Neural progenitor cell (in vitro differentiated cells): ENCODE data around the gene KLHL12. TPM values are rescaled to one million over a fixed set of nuclear protein-coding genes. Genes with fewer than 3 reads are reported as not detected.

Experiments
- DNase-seq: peaks from one replicate; pipeline ENCODE4 v3.0.0-alpha.2; 2016; ENCODE audit warnings: low spot score
- H2AFZ ChIP-seq: fragments of 200-600 bp; sonication (generic); replicated peaks from 2 replicates; pipeline ENCODE4 v1.6.1; 2016; ENCODE audit warnings: antibody characterized with exemption
- H3F3A ChIP-seq: fragments of 200-600 bp; sonication (generic); 2 replicates; pipeline ENCODE4 v1.6.1; 2016; ENCODE audit warnings: antibody characterized with exemption, low read depth
- H3K27ac ChIP-seq: fragments of 200-600 bp; sonication (generic); 2 replicates; pipeline ENCODE4 v1.5.1; 2016; ENCODE audit warnings: mild to moderate bottlenecking
- H3K27me3 ChIP-seq: fragments of 200-600 bp; sonication (generic); 2 replicates; pipeline ENCODE4 v1.6.1; 2016; ENCODE audit warnings: mild to moderate bottlenecking, moderate library complexity
- H3K36me3 ChIP-seq: fragments of 200-600 bp; sonication (generic); 2 replicates; pipeline ENCODE4 v1.5.1; 2016
- H3K4me1 ChIP-seq: fragments of 200-600 bp; sonication (generic); 2 replicates; pipeline ENCODE4 v1.6.1; 2016; ENCODE audit warnings: mixed run types
- H3K4me2 ChIP-seq: fragments of 200-600 bp; sonication (generic); 2 replicates; pipeline ENCODE4 v1.6.1; 2016
- H3K4me3 ChIP-seq: fragments of 200-600 bp; sonication (generic); 2 replicates; pipeline ENCODE4 v1.5.1; 2016
- H3K79me2 ChIP-seq: fragments of 200-600 bp; sonication (generic); 2 replicates; pipeline ENCODE4 v1.6.1; 2016; ENCODE audit warnings: low read depth
- H3K9ac ChIP-seq: fragments of 200-600 bp; sonication (generic); 2 replicates; pipeline ENCODE4 v1.6.1; 2016
- H3K9me3 ChIP-seq: fragments of 200-600 bp; sonication (generic); 2 replicates; pipeline ENCODE4 v1.5.1; 2016; ENCODE audit warnings: low read depth
- H4K20me1 ChIP-seq: fragments of 200-600 bp; sonication (generic); 2 replicates; pipeline ENCODE4 v1.6.1; 2016; ENCODE audit warnings: low read depth
- H3K27ac Mint-ChIP-seq: 3 replicates; pipeline ENCODE4 v1.8.0; 2021; ENCODE audit warnings: mixed read lengths
- H3K27me3 Mint-ChIP-seq: 2 replicates; pipeline ENCODE4 v1.8.0; 2022; ENCODE audit warnings: low read depth, mild to moderate bottlenecking, inconsistent platforms, moderate library complexity, mixed read lengths; ENCODE audit not compliant: insufficient read depth
- H3K36me3 Mint-ChIP-seq: 3 replicates; pipeline ENCODE4 v1.8.0; 2021; ENCODE audit warnings: mixed read lengths
- H3K4me1 Mint-ChIP-seq: 3 replicates; pipeline ENCODE4 v1.8.0; 2021; ENCODE audit warnings: mixed read lengths
- H3K4me3 Mint-ChIP-seq: 3 replicates; pipeline ENCODE4 v1.8.0; 2021; ENCODE audit warnings: mild to moderate bottlenecking, moderate library complexity, mixed read lengths
- H3K9me3 Mint-ChIP-seq: 3 replicates; pipeline ENCODE4 v1.8.0; 2020; ENCODE audit warnings: mixed read lengths
- CTCF ChIP-seq: fragments of 200-600 bp; sonication (generic); IDR thresholded peaks from 2 replicates; pipeline ENCODE4 v1.5.1; 2017; ENCODE audit warnings: antibody characterized with exemption, mild to moderate bottlenecking
- EZH2 ChIP-seq: fragments of 200-600 bp; sonication (generic); IDR thresholded peaks from 2 replicates; pipeline ENCODE4 v1.6.1; 2017; ENCODE audit warnings: antibody characterized with exemption, mild to moderate bottlenecking, moderate library complexity
- EZH2phosphoT487 ChIP-seq: fragments of 200-600 bp; sonication (generic); IDR thresholded peaks from 2 replicates; pipeline ENCODE4 v1.6.1; 2017; ENCODE audit warnings: antibody characterized with exemption
- total RNA-seq: library from RNA; depleted of rRNA; stranded (reverse); fragments of >200 nt; gene quantifications from 2 replicates; pipeline ENCODE4 v1.2.3, GENCODE V29; 2015; ENCODE audit warnings: low replicate concordance

Gene KLHL12
- total RNA-seq, 1 donor from 2014 or later, result 51.4 TPM

GRCh38 chr1:202888221-202888530 is 38.9 kb downstream of the KLHL12 start:
- no peaks in the 10 kb centered on the region for H3K36me3 Mint-ChIP-seq
- Histone ChIP-seq H2AFZ (peak overlapping the region; percentile 94), H3K9ac (peak overlapping the region; percentile 50), H3K4me2 (peak overlapping the region; percentile 88), H3K27me3 (no peaks in the 10 kb centered on the region), H3K4me1 (peaks cover 13% of the 10 kb centered on the region), H3K36me3 (no peaks in the 10 kb centered on the region), H3K4me3 (peak overlapping the region; percentile 67), H3K79me2 (peaks cover 33% of the 10 kb centered on the region), H3K27ac (peak overlapping the region; percentile 75), H3K9me3 (no peaks in the 10 kb centered on the region), H3F3A (peaks cover 31% of the 10 kb centered on the region), H4K20me1 (peaks cover 8% of the 10 kb centered on the region)
- H3K27me3 Mint-ChIP-seq, result peaks cover 3% of the 10 kb centered on the region
- H3K27ac Mint-ChIP-seq, result no peak overlapping the region
- H3K4me1 Mint-ChIP-seq, result peaks cover 18% of the 10 kb centered on the region
- H3K4me3 Mint-ChIP-seq, result peak overlapping the region; percentile 97
- no peak for TF ChIP-seq EZH2phosphoT487
- no peak for TF ChIP-seq EZH2
- TF ChIP-seq CTCF, result no peak
- no peak for DNase-seq
- H3K9me3 Mint-ChIP-seq, result no peaks in the 10 kb centered on the region

GRCh38 chr1:202880961-202881460 is 46.0 kb downstream of the KLHL12 start:
- H3K27ac Mint-ChIP-seq, result no peak overlapping the region
- no peaks in the 10 kb centered on the region for H3K9me3 ChIP-seq
- H3K4me2 ChIP-seq, result no peak overlapping the region
- H3K4me1 ChIP-seq, result peaks cover 6% of the 10 kb centered on the region
- TF ChIP-seq EZH2phosphoT487 (no peak), EZH2 (no peak), CTCF (no peak)
- H3K36me3 Mint-ChIP-seq, result peaks cover 11% of the 10 kb centered on the region
- H3K27ac ChIP-seq, result no peak overlapping the region
- no peaks in the 10 kb centered on the region for H3K9me3 Mint-ChIP-seq
- H3K4me1 Mint-ChIP-seq, result peaks cover 3% of the 10 kb centered on the region
- H3F3A ChIP-seq, result peaks cover 5% of the 10 kb centered on the region
- H3K27me3 ChIP-seq, result no peaks in the 10 kb centered on the region
- H3K4me3 Mint-ChIP-seq, result no peak overlapping the region
- H4K20me1 ChIP-seq, result peaks cover 10% of the 10 kb centered on the region
- H3K27me3 Mint-ChIP-seq, result no peaks in the 10 kb centered on the region
- peaks cover 20% of the 10 kb centered on the region for H3K79me2 ChIP-seq
- H2AFZ ChIP-seq, result no peak overlapping the region
- DNase-seq, result no peak
- no peaks in the 10 kb centered on the region for H3K36me3 ChIP-seq
- no peak overlapping the region for H3K4me3 ChIP-seq
- no peak overlapping the region for H3K9ac ChIP-seq

GRCh38 chr1:202880062-202880461 is 47.0 kb downstream of the KLHL12 start:
- no peak for TF ChIP-seq EZH2phosphoT487
- no peak for DNase-seq

GRCh38 chr1:202879128-202879527 is 47.9 kb downstream of the KLHL12 start:
- TF ChIP-seq EZH2 (no peak), EZH2phosphoT487 (no peak), CTCF (no peak)
- Histone ChIP-seq H3K4me3 (no peak overlapping the region), H4K20me1 (peaks cover 10% of the 10 kb centered on the region), H3K36me3 (no peaks in the 10 kb centered on the region), H3F3A (peaks cover 5% of the 10 kb centered on the region), H3K4me2 (no peak overlapping the region), H3K79me2 (peaks cover 4% of the 10 kb centered on the region), H3K27ac (no peak overlapping the region), H3K4me1 (no peaks in the 10 kb centered on the region), H2AFZ (no peak overlapping the region), H3K27me3 (no peaks in the 10 kb centered on the region), H3K9ac (no peak overlapping the region), H3K9me3 (no peaks in the 10 kb centered on the region)
- no peaks in the 10 kb centered on the region for H3K4me1 Mint-ChIP-seq
- no peaks in the 10 kb centered on the region for H3K27me3 Mint-ChIP-seq
- DNase-seq, result no peak
- H3K9me3 Mint-ChIP-seq, result no peaks in the 10 kb centered on the region
- H3K36me3 Mint-ChIP-seq, result peaks cover 11% of the 10 kb centered on the region
- no peak overlapping the region for H3K27ac Mint-ChIP-seq
- H3K4me3 Mint-ChIP-seq, result no peak overlapping the region

More at GRCh38 chr1:202880062-202880461, 47.0 kb downstream of the KLHL12 start:
- H3F3A ChIP-seq, result peaks cover 5% of the 10 kb centered on the region
- Mint-ChIP-seq H3K9me3 (no peaks in the 10 kb centered on the region), H3K27me3 (no peaks in the 10 kb centered on the region), H3K4me3 (no peak overlapping the region), H3K36me3 (peaks cover 11% of the 10 kb centered on the region), H3K4me1 (peaks cover 1% of the 10 kb centered on the region), H3K27ac (no peak overlapping the region)
- H3K4me2 ChIP-seq, result no peak overlapping the region
- no peak overlapping the region for H3K4me3 ChIP-seq
- no peaks in the 10 kb centered on the region for H3K27me3 ChIP-seq
- H3K79me2 ChIP-seq, result peaks cover 11% of the 10 kb centered on the region
- no peaks in the 10 kb centered on the region for H3K4me1 ChIP-seq
- H3K9ac ChIP-seq, result no peak overlapping the region
- H2AFZ ChIP-seq, result no peak overlapping the region
- H4K20me1 ChIP-seq, result peaks cover 10% of the 10 kb centered on the region
- no peaks in the 10 kb centered on the region for H3K36me3 ChIP-seq
- H3K27ac ChIP-seq, result no peak overlapping the region
- no peaks in the 10 kb centered on the region for H3K9me3 ChIP-seq
